ENCODE measurements around the gene APOO. TPM values are rescaled to one million over a fixed set of nuclear protein-coding genes. Genes with fewer than 3 reads are reported as not detected.
A peak's percentile ranks its signal among the peaks of the same experiment; 100 is the strongest.

Gene APOO
- total RNA-seq, 1 donor from 2014 or later = 11.2 TPM

GRCh38 chrX:23821847-23822246 lies 85.9 kb downstream of the APOO start:
- ATAC-seq = no peak
- DNase-seq (ENCODE audit: low spot score) = no peak

GRCh38 chrX:23820235-23820782 lies 87.4 kb downstream of the APOO start:
- no peak for ATAC-seq
- no peak for DNase-seq (ENCODE audit: low spot score)

- no peak for DNase-seq (ENCODE audit: low spot score)
- no peak for ATAC-seq
These were observed 88.1 kb downstream of the APOO start for GRCh38 chrX:23819385-23820234.

GRCh38 chrX:23817979-23818336 lies 89.8 kb downstream of the APOO start:
- ATAC-seq (no peak), DNase-seq (ENCODE audit: low spot score) (no peak)

- ATAC-seq = no peak
- no peak for DNase-seq (ENCODE audit: low spot score)
These were observed 91.6 kb downstream of the APOO start for GRCh38 chrX:23816179-23816578.

GRCh38 chrX:23815376-23815775 lies 92.4 kb downstream of the APOO start:
- ATAC-seq (no peak), DNase-seq (ENCODE audit: low spot score) (no peak)

- ATAC-seq = no peak
- no peak for DNase-seq (ENCODE audit: low spot score)
These were observed 93.9 kb downstream of the APOO start for GRCh38 chrX:23813808-23814207.

GRCh38 chrX:23811656-23812055 lies 96.1 kb downstream of the APOO start:
- ATAC-seq (no peak), DNase-seq (ENCODE audit: low spot score) (no peak)

- ATAC-seq (peak; percentile 17), DNase-seq (ENCODE audit: low spot score) (no peak)
These were observed 96.6 kb downstream of the APOO start for GRCh38 chrX:23811108-23811651.

GRCh38 chrX:23810279-23810678 lies 97.5 kb downstream of the APOO start:
- DNase-seq (ENCODE audit: low spot score) (no peak), ATAC-seq (no peak)

- ATAC-seq = no peak
- no peak for DNase-seq (ENCODE audit: low spot score)
These were observed 102.3 kb downstream of the APOO start for GRCh38 chrX:23805389-23805788.

- DNase-seq (ENCODE audit: low spot score) = no peak
- no peak for ATAC-seq
These were observed 103.2 kb downstream of the APOO start for GRCh38 chrX:23804578-23804977.

- peak; percentile 86 for ATAC-seq
- DNase-seq (ENCODE audit: low spot score) = peak; percentile 54
These were observed 103.8 kb downstream of the APOO start for GRCh38 chrX:23803931-23804381.

GRCh38 chrX:23802431-23802830 lies 105.3 kb downstream of the APOO start:
- ATAC-seq (no peak), DNase-seq (ENCODE audit: low spot score) (no peak)

GRCh38 chrX:23799469-23800065 lies 108.2 kb downstream of the APOO start:
- ATAC-seq (no peak), DNase-seq (ENCODE audit: low spot score) (no peak)

GRCh38 chrX:23797371-23798128 lies 110.2 kb downstream of the APOO start:
- DNase-seq (ENCODE audit: low spot score) = no peak
- no peak for ATAC-seq

GRCh38 chrX:23795221-23795620 lies 112.5 kb downstream of the APOO start:
- ATAC-seq (no peak), DNase-seq (ENCODE audit: low spot score) (no peak)

GRCh38 chrX:23792861-23793553 lies 114.7 kb downstream of the APOO start:
- no peak for DNase-seq (ENCODE audit: low spot score)

GRCh38 chrX:23790155-23790497 lies 117.6 kb downstream of the APOO start:
- ATAC-seq (no peak), DNase-seq (ENCODE audit: low spot score) (no peak)

More at GRCh38 chrX:23792861-23793553, 114.7 kb downstream of the APOO start:
- ATAC-seq = no peak

GRCh38 chrX:23789386-23790154 lies 118.2 kb downstream of the APOO start:
- ATAC-seq (peak; percentile 63), DNase-seq (ENCODE audit: low spot score) (no peak)
